Epidermal melanocyte (primary cell): ENCODE measurements around the gene DUXA.

Experiments
- DNase-seq: peaks from one replicate; pipeline ENCODE4 v3.0.0; 2011; ENCODE audit warnings: low spot score; ENCODE audit not compliant: insufficient read length

The DUXA gene

DNA sequence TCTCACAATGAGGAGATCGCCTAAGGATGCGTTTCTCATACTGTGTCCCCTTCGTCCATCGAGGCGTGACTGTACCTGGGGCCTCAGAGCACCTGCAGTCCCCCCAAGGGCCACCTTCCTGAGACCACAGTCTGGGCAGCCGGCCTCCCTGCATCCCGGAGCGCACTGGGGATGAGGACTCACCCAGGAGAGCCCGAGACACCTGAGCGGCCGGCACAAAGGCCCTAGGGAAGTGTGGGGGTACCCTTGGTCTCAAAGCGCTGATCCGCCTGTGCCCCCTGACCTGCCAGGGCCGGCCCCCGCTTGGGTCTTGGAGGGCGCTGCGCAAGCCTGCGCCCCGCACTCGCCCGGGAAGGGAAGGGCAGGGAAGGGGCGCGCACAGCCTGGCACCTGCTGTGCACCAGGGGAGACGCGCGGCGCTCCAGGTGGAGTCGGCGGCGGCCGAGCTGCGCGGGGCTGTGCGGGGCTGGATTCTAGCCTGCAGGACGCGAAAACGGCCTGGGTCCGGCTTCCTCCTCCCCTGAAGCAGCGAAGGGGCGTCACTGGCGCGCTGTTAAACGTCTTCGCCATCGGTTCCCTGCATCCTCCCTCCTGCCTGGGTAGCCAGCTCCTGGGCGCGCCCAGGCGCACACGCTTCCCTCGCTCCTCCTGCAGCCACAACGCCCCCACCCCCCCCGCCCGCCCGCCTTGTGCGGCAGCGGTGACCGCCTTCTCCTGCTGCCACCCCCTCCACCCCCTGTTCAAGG lies 61.1 kb downstream of the DUXA start:
- DNase-seq, result no peak
